Fibroblast of lung (primary cell): ENCODE measurements around the gene GPR65. TPM values are rescaled to one million over a fixed set of nuclear protein-coding genes. Genes with fewer than 3 reads are reported as not detected.

Experiments
- DNase-seq, 2 donors: peaks; one replicate each; pipeline versions ENCODE4 v3.0.0 to v3.0.0-alpha.2; 2010; ENCODE audit warnings: low read depth in 2 of 2
- H2AFZ ChIP-seq: 2 replicates; pipeline ENCODE4 v1.5.1; 2012; ENCODE audit warnings: low read length, control low read depth, inconsistent platforms
- H3K27ac ChIP-seq: 2 replicates; pipeline ENCODE4 v1.5.1; 2011; ENCODE audit warnings: low read length, control low read depth; ENCODE audit not compliant: insufficient read depth
- H3K27me3 ChIP-seq: 2 replicates; pipeline ENCODE4 v1.5.1; 2011; ENCODE audit warnings: mild to moderate bottlenecking, low read length; ENCODE audit not compliant: control insufficient read depth, insufficient read depth
- H3K36me3 ChIP-seq: 2 replicates; pipeline ENCODE4 v1.5.1; 2011; ENCODE audit warnings: low read length; ENCODE audit not compliant: control insufficient read depth, insufficient read depth
- H3K4me1 ChIP-seq: 2 replicates; pipeline ENCODE4 v1.5.1; 2011; ENCODE audit warnings: low read length; ENCODE audit not compliant: control insufficient read depth, insufficient read depth; ENCODE audit errors: extremely low read depth
- H3K4me2 ChIP-seq: 2 replicates; pipeline ENCODE4 v1.5.1; 2011; ENCODE audit warnings: low read length, control low read depth; ENCODE audit not compliant: insufficient read depth; ENCODE audit errors: extremely low read depth
- H3K4me3 ChIP-seq, 4 experiments: fragments of 200-600 bp in 1 of 4; sonication (generic) in 1 of 4; replicated peaks in 1 of 4; 2 replicates each; pipeline ENCODE4 v1.5.1; 2011 to 2016; ENCODE audit warnings: low read length in 4 of 4, low read depth in 3 of 4, mild to moderate bottlenecking in 3 of 4, control low read depth in 2 of 4, inconsistent platforms in 1 of 4, mixed read lengths in 1 of 4; ENCODE audit not compliant: insufficient read depth in 1 of 4; ENCODE audit errors: control extremely low read depth in 1 of 4
- H3K79me2 ChIP-seq: 2 replicates; pipeline ENCODE4 v1.5.1; 2012; ENCODE audit warnings: mild to moderate bottlenecking, low read length, inconsistent platforms; ENCODE audit not compliant: control insufficient read depth, insufficient read depth
- H3K9ac ChIP-seq: 2 replicates; pipeline ENCODE4 v1.5.1; 2011; ENCODE audit warnings: mild to moderate bottlenecking, low read length, control low read depth; ENCODE audit not compliant: insufficient read depth
- H3K9me3 ChIP-seq: 2 replicates; pipeline ENCODE4 v1.5.1; 2012; ENCODE audit warnings: low read depth, low read length; ENCODE audit not compliant: control insufficient read depth, insufficient read depth
- H4K20me1 ChIP-seq: 2 replicates; pipeline ENCODE4 v1.5.1; 2011; ENCODE audit warnings: low read length; ENCODE audit not compliant: control insufficient read depth, insufficient read depth; ENCODE audit errors: extremely low read depth
- CTCF ChIP-seq, 2 donors: IDR thresholded peaks in 1 of 2; conservative IDR thresholded peaks in 1 of 2; 1 replicate in 1 of 2; 2 replicates in 1 of 2; pipeline ENCODE4 v1.5.1; 2011 to 2012; ENCODE audit warnings: low read length in 2 of 2, control low read depth in 1 of 2, inconsistent platforms in 1 of 2, low read depth in 1 of 2, mild to moderate bottlenecking in 1 of 2
- EZH2 ChIP-seq: IDR thresholded peaks from 2 replicates; pipeline ENCODE4 v1.5.1; 2012; ENCODE audit warnings: low read length, control low read depth, mild to moderate bottlenecking; ENCODE audit errors: missing control alignments
- polyA minus RNA-seq: library from RNA; depleted of rRNA, polyadenylated mRNA; stranded (reverse); fragments of >200 nt; gene quantifications from 2 replicates; pipeline ENCODE4 v1.2.3, GENCODE V29; 2011; ENCODE audit warnings: low replicate concordance
- polyA plus RNA-seq, 2 donors: library from polyadenylated mRNA; depleted of rRNA in 1 of 2; stranded (reverse) in 1 of 2; unstranded in 1 of 2; fragments of >200 nt; gene quantifications; 2 replicates each; pipeline ENCODE4 v1.2.1, GENCODE V29; 2011 to 2012; ENCODE audit warnings: missing spikeins in 1 of 2
- total RNA-seq: library from RNA; depleted of rRNA; stranded (reverse); fragments of >200 nt; gene quantifications from 2 replicates; pipeline ENCODE4 v1.2.1, GENCODE V29; 2014

GPR65 gene
- under 0.01 and 0.17 TPM in 2 replicates for total RNA-seq
- polyA plus RNA-seq = 0.03 and 0.07 TPM in 2 replicates
- 0.03 and 0.06 TPM in 2 replicates for polyA plus RNA-seq (2012)
- polyA minus RNA-seq = not detected in 2 replicates

GRCh38 chr14:88005050-88005481 lies at the start of gene GPR65:
TSS of gene GPR65 (plus strand) at chr14:88005135. CDS start at chr14:88010848, 5,713 bp downstream.
- no peaks in the 10 kb centered on the region for H3K9me3 ChIP-seq
- H3K4me1 ChIP-seq = no peaks in the 10 kb centered on the region
- no peaks in the 10 kb centered on the region for H4K20me1 ChIP-seq
- H3K4me3 ChIP-seq = no peak within 1 kb of the TSS
- no peak within 1 kb of the TSS for H2AFZ ChIP-seq
- H3K27me3 ChIP-seq = no peaks in the 10 kb centered on the region
- no peak within 1 kb of the TSS for H3K4me2 ChIP-seq
- H3K36me3 ChIP-seq = no peaks in the 10 kb centered on the region
- TF ChIP-seq EZH2 (no peak), CTCF (conservative IDR thresholded peaks at IDR 0.05 in 1 of 2, IDR thresholded peaks at IDR 0.05 in 1 of 2; ENCODE audit: low read depth in 1 of 2, low read length in 2 of 2) (no peak)
- no peak for DNase-seq
- H3K79me2 ChIP-seq = no peaks in the 10 kb centered on the region
- H3K27ac ChIP-seq = no peak within 1 kb of the TSS
- no peak within 1 kb of the TSS for H3K9ac ChIP-seq

DNA sequence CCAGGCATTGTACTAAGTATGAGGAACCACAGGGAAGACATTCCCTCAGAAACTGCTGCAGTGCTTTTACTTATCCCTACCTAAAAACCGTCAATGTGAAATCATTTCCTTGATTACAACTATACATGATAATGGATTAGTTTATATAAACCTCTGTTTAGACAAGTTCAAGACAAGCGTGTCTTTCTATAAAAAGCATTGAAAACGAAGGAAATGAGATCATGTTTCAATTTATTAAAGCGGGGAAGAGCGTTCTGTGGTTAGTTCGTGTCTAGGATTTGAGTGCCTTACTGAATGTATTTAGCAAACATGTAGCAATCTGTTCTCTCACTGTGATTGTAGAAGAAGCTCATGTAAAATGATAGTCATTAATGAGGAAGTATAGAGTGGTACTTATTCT lies 49.4 kb upstream of the GPR65 start:
- Histone ChIP-seq H3K4me2 (no peak overlapping the region), H3K79me2 (no peaks in the 10 kb centered on the region), H3K9ac (no peak overlapping the region), H3K9me3 (no peaks in the 10 kb centered on the region), H2AFZ (no peak overlapping the region), H4K20me1 (no peaks in the 10 kb centered on the region), H3K27ac (no peak overlapping the region), H3K27me3 (no peaks in the 10 kb centered on the region), H3K4me3 (no peak overlapping the region), H3K36me3 (no peaks in the 10 kb centered on the region), H3K4me1 (no peaks in the 10 kb centered on the region)
- TF ChIP-seq EZH2 = no peak
- no peak for TF ChIP-seq CTCF (conservative IDR thresholded peaks at IDR 0.05 in 1 of 2, IDR thresholded peaks at IDR 0.05 in 1 of 2; ENCODE audit: low read depth in 1 of 2, low read length in 2 of 2)
- no peak for DNase-seq

DNA sequence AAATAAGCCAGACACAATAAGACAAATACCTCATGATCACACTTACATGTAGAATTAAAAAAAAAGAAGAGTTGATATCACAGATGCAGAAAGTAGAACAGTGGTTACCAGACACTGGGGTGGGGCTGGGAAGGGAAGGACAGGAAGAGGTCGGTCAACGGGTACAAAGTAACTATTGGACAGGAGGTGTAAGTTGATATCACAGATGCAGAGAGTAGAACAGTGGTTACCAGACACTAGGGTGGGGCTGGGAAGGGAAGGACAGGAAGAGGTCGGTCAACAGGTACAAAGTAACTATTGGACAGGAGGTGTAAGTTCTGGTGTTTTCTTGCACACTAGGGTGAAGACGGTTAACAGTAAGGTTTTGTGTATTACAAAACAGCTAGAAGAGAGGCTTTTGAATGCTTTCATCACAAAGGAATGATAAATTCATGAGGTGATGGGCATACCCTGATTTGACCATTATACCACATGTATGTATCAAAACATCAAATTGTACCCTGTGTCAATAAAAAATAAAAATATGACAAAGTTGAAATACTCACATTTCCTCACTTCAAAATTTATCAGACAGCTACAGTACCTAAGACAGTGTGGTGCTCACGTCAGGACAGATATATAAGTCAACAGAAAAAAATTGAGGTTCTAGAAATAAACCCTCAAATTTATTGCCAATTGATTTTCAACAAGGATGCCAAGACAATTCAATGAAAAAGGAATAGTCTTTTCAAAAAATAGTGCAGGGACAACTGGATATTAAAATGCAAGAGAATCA lies 44.7 kb upstream of the GPR65 start:
- Histone ChIP-seq H4K20me1 (no peaks in the 10 kb centered on the region), H3K4me1 (no peaks in the 10 kb centered on the region), H3K27me3 (no peaks in the 10 kb centered on the region), H3K36me3 (no peaks in the 10 kb centered on the region), H2AFZ (no peak overlapping the region), H3K27ac (no peak overlapping the region), H3K79me2 (no peaks in the 10 kb centered on the region), H3K4me2 (no peak overlapping the region), H3K4me3 (no peak overlapping the region), H3K9me3 (no peaks in the 10 kb centered on the region), H3K9ac (no peak overlapping the region)
- no peak for DNase-seq
- TF ChIP-seq EZH2 (no peak), CTCF (conservative IDR thresholded peaks at IDR 0.05 in 1 of 2, IDR thresholded peaks at IDR 0.05 in 1 of 2; ENCODE audit: low read depth in 1 of 2, low read length in 2 of 2) (no peak)
